HG02938 (cell line): Measurements from ENCODE around the gene POLR1B.

Source experiments
- ATAC-seq: cut with Tn5 transposase; IDR thresholded peaks from one replicate; pipeline ENCODE4 v1.9.1; 2021; ENCODE audit warnings: mild to moderate bottlenecking, moderate library complexity; ENCODE audit not compliant: unreplicated experiment

The POLR1B gene

GRCh38 chr2:112541315-112542122, 746 bp upstream of the POLR1B start:
- ATAC-seq, result peak; percentile 42

GRCh38 chr2:112542984-112543661, 858 bp downstream of the POLR1B start:
- no peak for ATAC-seq

- no peak for ATAC-seq
Measured at GRCh38 chr2:112547333-112547732, 5.1 kb downstream of the POLR1B start.

DNA sequence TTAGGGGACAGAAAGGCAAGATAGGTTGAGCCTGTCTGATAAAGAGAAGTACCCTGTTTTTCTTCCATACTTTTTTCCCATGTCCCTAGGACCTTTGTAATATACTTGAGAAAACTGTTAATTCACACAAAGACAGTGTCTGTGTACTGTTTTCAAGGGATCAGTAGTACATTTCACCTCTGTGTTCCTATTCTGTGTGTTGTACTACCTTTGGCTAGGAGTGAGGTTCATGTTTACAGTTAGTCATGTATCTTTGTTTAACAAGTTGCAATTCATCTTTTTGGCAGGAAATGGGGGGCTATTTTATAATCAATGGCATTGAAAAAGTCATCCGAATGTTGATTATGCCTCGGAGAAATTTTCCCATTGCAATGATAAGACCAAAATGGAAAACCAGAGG, 6.7 kb downstream of the POLR1B start:
- ATAC-seq, result no peak

GRCh38 chr2:112566104-112566503, 23.8 kb downstream of the POLR1B start:
- peak; percentile 67 for ATAC-seq

DNA sequence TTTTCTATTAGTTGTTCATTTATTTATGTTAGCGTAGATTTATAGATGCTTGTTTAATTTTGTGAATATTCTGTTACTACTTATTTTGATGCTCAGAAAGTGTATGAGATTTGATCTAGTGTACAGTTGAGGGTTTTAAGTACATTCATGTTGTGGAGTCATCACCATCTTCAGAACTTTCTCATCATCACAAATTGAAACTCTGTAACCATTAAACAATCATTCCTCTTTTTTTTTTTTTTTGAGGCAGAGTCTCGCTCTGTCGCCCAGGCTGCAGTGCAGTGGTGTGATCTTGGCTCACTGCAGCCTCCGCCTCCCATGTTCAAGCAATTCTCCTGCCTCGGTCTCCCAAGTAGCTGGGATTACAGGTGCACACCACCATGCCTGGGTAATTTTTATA, 24.2 kb downstream of the POLR1B start:
- ATAC-seq, result peak; percentile 17

- ATAC-seq, result no peak
Measured at GRCh38 chr2:112572005-112572404, 29.7 kb downstream of the POLR1B start.

- ATAC-seq, result no peak
Measured at GRCh38 chr2:112577756-112578155, 35.5 kb downstream of the POLR1B start.

- no peak for ATAC-seq
Measured at GRCh38 chr2:112579241-112579640, 37.0 kb downstream of the POLR1B start.

DNA sequence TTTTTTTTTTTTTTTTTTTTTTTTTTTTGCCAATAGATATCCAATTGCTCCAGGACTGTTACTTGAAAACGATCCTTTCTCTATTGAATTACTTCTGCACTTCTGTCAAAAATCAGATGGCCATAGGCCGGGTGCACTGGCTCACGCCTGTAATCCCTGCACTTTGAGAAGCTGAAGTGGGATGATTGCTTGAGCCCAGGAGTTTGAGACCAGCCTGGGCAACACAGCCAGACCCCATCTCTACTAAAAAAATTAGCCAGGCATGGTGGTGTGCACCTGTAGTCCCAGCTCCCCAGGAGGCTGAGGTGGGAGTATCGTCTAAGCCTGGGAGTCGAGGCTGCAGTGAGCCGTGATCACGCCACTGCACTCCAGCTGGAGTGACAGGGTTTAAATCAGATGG, 37.8 kb downstream of the POLR1B start:
- ATAC-seq, result no peak

DNA sequence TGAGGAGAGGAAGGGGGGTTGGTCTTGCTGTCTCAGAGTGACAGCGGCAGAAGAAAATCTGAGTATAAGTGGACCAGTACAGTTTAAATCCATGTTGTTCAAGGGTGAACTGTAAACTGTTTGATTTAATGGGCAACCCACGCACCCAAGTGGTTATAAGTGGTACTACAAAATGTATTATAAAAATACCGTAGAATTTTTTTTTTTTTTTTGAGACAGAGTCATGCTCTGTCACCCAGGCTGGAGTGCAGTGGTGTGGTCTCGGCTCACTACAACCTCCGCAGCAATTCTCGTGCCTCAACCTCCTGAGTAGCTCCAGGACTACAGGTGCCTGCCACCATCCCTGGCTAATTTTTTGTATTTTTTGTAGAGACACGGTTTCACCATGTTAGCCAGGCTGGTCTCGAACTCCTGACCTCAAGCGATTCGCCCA, 40.1 kb downstream of the POLR1B start:
- no peak for ATAC-seq

DNA sequence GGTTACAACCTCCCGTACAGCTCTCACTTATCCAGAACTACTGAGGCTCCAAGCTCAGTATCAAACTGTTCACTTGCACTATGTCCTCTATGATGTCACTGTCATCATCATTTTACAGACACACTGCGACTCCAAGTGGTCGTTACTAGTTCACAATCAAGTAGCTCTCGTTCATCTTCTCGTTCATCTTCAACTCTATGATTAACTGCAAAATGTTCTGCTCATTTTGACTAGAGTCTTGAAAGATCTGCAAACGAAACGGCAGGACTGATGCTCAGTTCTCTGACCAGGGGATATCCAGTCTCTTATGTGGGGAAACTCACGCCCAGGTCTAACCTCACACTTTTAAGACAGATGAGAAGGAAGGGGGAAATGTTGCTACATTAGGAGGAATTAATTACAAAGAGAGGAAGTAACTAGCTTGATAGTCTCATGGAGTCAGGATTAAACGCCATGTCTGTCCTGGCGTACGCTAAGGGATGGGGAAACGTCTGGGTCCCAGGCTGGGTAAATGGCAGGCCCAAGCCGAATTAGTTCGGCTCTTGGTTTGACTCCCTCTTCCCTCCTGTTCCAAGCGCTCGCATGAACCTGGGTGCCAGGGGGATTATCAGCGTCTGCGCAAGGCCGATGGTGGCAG, 41.4 kb downstream of the POLR1B start:
- ATAC-seq, result no peak

GRCh38 chr2:112584134-112584890, 42.0 kb downstream of the POLR1B start, which contains the start of gene CHCHD5:
Gene CHCHD5, plus strand, starts transcription at chr2:112584609. Its CDS starts 39 bp downstream, at chr2:112584648.
- peak; percentile 84 for ATAC-seq

- no peak for ATAC-seq
Measured at GRCh38 chr2:112584891-112585250, 42.6 kb downstream of the POLR1B start.

DNA sequence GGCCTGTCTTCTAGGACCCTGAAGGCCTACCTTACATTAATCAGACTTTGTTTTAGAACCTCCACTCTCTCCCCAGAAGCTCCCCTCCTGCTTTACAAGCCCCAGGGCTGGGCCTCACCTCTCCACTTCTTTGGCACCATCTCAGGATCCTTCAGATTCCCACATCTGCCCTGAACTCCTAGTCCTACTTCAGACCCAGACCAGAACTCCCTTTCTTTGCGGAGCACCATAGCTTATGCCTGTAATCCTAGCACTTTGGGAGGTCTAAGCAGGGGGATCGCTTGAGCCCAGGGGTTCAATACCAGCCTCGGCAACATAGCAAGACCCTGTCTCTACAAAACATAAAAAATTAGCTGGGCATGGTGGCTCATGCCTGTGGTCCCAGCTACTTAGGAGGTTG, 43.1 kb downstream of the POLR1B start:
- no peak for ATAC-seq

DNA sequence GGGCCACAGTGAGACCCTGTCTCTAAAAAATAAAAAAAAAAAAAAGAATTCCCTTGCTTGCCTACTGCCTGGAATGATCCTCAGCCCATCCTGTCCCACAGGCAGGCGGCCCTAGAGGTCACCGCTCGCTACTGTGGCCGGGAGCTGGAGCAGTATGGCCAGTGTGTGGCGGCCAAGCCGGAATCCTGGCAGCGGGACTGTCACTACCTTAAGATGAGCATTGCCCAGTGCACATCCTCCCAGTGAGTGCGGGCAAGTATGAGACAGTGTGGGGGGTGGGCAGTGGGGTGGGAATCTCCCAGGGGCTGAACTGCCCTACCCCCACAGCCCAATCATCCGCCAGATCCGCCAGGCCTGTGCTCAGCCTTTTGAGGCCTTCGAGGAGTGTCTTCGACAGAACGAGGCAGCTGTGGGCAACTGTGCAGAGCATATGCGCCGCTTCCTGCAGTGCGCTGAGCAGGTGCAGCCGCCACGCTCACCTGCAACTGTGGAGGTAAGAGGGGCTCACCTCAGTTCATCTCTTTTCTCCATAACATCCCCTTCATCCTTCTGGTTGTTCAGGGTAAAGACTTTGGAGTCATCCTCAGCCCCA, 43.7 kb downstream of the POLR1B start:
- ATAC-seq, result no peak

DNA sequence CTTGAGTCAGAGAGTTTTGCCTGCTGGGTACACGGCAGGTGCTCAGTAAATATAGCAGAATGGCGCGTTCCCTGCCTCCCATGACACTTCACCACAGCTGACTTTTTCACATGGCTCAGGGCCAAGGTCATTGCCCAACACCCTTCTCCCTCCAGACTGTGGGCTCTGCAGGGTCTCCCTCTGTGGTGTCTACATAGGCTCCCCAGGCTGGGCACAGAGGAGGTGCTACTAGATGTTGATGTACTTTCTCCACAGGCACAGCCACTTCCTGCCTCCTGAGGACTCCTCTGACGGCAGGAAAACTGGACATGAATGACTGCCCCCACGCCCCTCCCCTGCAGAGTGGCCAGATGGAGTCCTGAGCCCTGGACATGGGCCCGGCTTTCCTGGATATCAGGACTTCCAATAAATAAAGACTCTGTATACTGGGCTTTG, 46.4 kb downstream of the POLR1B start:
- ATAC-seq, result no peak

DNA sequence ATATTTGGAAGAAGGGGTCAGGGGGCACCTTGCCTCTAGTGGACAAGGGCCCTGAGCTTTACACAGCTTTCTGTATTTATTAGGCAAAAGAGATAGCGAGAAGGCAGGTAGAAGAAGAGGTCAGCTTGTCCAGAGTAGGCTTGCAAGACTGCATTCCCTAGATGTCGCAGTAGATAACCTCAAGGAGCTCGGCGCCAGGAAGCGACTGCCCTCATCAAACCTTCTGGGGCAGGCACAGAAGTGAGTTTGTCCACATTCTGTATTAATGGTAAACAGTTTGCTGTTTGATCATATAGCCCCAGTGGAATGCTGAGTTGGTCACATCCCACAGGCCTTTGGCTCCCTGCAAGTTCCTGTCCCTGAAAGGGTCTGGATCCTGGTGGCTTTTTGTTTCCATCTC, 49.1 kb downstream of the POLR1B start:
- no peak for ATAC-seq

DNA sequence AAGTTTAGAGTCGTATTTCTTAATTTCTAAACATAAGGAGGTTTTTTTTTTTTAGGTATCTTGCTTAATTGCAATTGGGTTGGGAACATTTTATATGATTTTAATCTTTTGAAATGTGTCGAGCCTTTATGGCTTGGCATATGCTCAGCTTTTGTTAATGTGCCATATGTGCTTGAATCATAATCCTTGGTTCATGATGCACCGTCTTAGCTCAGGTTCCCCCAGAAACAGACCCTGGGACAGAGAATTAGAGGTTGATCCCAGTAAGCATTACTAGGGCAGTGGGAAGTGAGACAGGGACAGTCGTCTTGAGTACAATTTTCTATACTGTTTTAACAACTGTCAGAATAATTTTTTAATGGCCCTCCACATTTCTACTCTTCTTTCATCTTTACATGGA, 51.5 kb downstream of the POLR1B start:
- ATAC-seq, result no peak

- no peak for ATAC-seq
Measured at GRCh38 chr2:112597537-112598322, 55.5 kb downstream of the POLR1B start.
